A673 (cell line): ENCODE data around the gene C10orf95. TPM values are rescaled to one million over a fixed set of nuclear protein-coding genes. Genes with fewer than 3 reads are reported as not detected.
A peak's percentile ranks its signal among the peaks of the same experiment; 100 is the strongest.

Experiments used
- BruUV-seq: library from RNA; stranded (reverse); fragments of 400-500 nt; replicated peaks from 2 replicates; lab custom pipeline; 2021; lab: Mats Ljungman, UMichigan
- CTCF ChIA-PET: fragments of 300-600 bp; sonication (Branson Sonifier 250); formaldehyde crosslinking; loops from one replicate; lab custom pipeline; 2022; ENCODE audit warnings: antibody characterized with exemption; lab: Charles Lee
- POLR2A ChIA-PET: fragments of 300-600 bp; sonication (Branson Sonifier 250); formaldehyde crosslinking; loops from one replicate; lab custom pipeline; 2022; ENCODE audit warnings: antibody characterized with exemption; ENCODE audit not compliant: low non-redundant PET; lab: Charles Lee
- DNase-seq: peaks from one replicate; pipeline ENCODE4 v3.0.0-alpha.2; 2015; ENCODE audit warnings: low spot score
- H3K27ac ChIP-seq: fragments of 200-600 bp; sonication (generic); 2 replicates; pipeline ENCODE4 v1.5.1; 2016; ENCODE audit warnings: mixed run types, low read depth, mild to moderate bottlenecking, mixed read lengths, antibody characterized with exemption, low read length; ENCODE audit not compliant: poor library complexity, severe bottlenecking
- H3K27me3 ChIP-seq: fragments of 200-600 bp; sonication (generic); replicated peaks from 2 replicates; pipeline ENCODE4 v1.6.1; 2017; ENCODE audit warnings: mixed run types, low read depth, mild to moderate bottlenecking, mixed read lengths, antibody characterized with exemption, low read length; ENCODE audit not compliant: insufficient read depth, poor library complexity
- H3K36me3 ChIP-seq: fragments of 200-600 bp; sonication (generic); 2 replicates; pipeline ENCODE4 v1.6.1; 2016; ENCODE audit warnings: mixed run types, mild to moderate bottlenecking, mixed read lengths, antibody characterized with exemption, low read length; ENCODE audit not compliant: insufficient read depth, poor library complexity, severe bottlenecking
- H3K4me1 ChIP-seq: fragments of 200-600 bp; sonication (generic); 2 replicates; pipeline ENCODE4 v1.6.1; 2017; ENCODE audit warnings: mixed run types, mild to moderate bottlenecking, mixed read lengths, antibody characterized with exemption, low read length; ENCODE audit not compliant: insufficient read depth, poor library complexity, severe bottlenecking
- H3K4me3 ChIP-seq: fragments of 200-600 bp; sonication (generic); 2 replicates; pipeline ENCODE4 v1.5.1; 2016; ENCODE audit warnings: low read depth, mixed run types, mild to moderate bottlenecking, mixed read lengths, low read length; ENCODE audit not compliant: poor library complexity, severe bottlenecking
- H3K9me3 ChIP-seq: fragments of 200-600 bp; sonication (generic); 2 replicates; pipeline ENCODE4 v1.6.1; 2016; ENCODE audit warnings: mixed run types, low read depth, mild to moderate bottlenecking, mixed read lengths, antibody characterized with exemption, low read length; ENCODE audit not compliant: poor library complexity, severe bottlenecking
- EZH2 ChIP-seq: fragments of 200-600 bp; sonication (generic); IDR thresholded peaks from 2 replicates; pipeline ENCODE4 v1.6.1; 2017; ENCODE audit warnings: borderline replicate concordance, low read depth, mild to moderate bottlenecking, mixed read lengths, antibody characterized with exemption, low read length; ENCODE audit not compliant: poor library complexity, severe bottlenecking
- intact Hi-C: fragments of 100-400 bp; cut with micrococcal nuclease; formaldehyde crosslinking; loops from one replicate; pipeline ENCODE4 v1.10.0; 2022; ENCODE audit not compliant: unreplicated experiment
- total RNA-seq: library from RNA; stranded (reverse); gene quantifications from 2 replicates; pipeline ENCODE4 v1.2.3, GENCODE V29; 2021
- TF ChIP-seq, protein P1 (sequence below): fragments of 300-800, 200-600 bp; sonication (generic); conservative IDR thresholded peaks from 2 replicates; pipeline ENCODE4 v1.5.1; 2017; ENCODE audit warnings: low read depth, mild to moderate bottlenecking, antibody characterized with exemption, low read length, moderate library complexity, mixed read lengths

Gene C10orf95
- total RNA-seq, 1 experiment from 2014 or later = not detected

DNA sequence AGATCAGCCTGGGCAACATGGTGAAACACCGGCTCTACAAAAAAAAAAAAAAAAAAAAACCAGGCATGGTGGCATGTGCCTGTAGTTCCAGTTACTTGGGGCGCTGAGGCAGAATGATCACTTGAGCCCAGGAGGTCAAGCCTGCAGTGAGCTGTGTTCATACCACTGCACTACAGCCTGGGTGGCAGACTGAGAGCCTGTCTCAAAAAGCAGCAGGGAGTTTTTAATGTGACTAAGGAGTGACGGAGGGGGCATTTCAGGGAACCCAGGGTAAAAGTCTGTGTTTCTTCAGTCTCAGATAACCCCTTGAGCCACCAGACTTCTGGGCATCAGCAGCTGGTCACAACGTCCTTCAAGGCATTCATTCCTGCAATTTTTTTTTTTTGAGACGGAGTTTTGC, 2.2 kb upstream of the C10orf95 start:
- Histone ChIP-seq H3K9me3 (no peaks in the 10 kb centered on the region), H3K4me1 (peaks cover 6% of the 10 kb centered on the region), H3K4me3 (no peak overlapping the region), H3K27ac (no peak overlapping the region), H3K27me3 (no peaks in the 10 kb centered on the region), H3K36me3 (peaks cover 15% of the 10 kb centered on the region)
- CTCF ChIA-PET = no interaction called here
- intact Hi-C loops = no loop called here
- TF ChIP-seq, protein P1, sequence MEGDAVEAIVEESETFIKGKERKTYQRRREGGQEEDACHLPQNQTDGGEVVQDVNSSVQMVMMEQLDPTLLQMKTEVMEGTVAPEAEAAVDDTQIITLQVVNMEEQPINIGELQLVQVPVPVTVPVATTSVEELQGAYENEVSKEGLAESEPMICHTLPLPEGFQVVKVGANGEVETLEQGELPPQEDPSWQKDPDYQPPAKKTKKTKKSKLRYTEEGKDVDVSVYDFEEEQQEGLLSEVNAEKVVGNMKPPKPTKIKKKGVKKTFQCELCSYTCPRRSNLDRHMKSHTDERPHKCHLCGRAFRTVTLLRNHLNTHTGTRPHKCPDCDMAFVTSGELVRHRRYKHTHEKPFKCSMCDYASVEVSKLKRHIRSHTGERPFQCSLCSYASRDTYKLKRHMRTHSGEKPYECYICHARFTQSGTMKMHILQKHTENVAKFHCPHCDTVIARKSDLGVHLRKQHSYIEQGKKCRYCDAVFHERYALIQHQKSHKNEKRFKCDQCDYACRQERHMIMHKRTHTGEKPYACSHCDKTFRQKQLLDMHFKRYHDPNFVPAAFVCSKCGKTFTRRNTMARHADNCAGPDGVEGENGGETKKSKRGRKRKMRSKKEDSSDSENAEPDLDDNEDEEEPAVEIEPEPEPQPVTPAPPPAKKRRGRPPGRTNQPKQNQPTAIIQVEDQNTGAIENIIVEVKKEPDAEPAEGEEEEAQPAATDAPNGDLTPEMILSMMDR = no peak
- TF ChIP-seq EZH2 = no peak
- POLR2A ChIA-PET = interaction anchor here (0.6 kb wide), 1 partner anchor 8 kb away, joined by 7 read pairs; no protein-coding TSS in a partner anchor
- no peak for DNase-seq
- BruUV-seq = no TSS peak

DNA sequence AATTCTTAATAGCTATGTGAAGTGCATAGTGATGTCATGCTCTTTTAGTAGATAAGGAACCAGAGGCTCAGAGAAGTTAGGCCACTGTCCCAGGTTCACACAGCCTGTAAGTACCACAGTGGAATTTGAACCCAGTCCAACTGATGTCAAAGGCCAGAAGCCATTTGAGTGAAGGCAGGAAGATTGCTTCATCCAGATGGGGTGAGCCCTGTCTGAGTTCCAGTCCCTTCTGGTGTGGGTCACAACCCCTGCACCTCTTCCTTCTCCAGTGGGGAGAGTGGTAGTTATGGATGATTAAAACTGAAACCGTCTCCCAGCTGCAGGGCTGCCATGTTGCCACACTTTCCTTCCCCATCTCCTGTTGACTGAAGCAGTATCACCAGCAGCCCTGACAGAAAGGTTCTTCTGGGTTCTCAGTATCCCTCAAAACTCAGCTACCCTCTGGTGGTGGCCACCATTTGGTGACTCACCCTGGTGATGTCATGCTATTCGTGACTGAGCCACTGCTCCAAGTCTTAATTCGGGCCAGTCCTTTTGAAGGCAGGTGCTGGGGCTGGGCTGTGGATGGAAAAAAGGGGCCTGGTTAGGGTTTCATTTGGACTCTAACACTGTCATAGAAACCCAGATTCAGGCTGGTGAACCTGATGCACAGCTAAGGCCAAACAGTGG, 1.5 kb upstream of the C10orf95 start:
- intact Hi-C loops = no loop called here
- Histone ChIP-seq H3K36me3 (peaks cover 15% of the 10 kb centered on the region), H3K4me3 (no peak overlapping the region), H3K9me3 (no peaks in the 10 kb centered on the region), H3K27ac (no peak overlapping the region), H3K27me3 (no peaks in the 10 kb centered on the region), H3K4me1 (peaks cover 6% of the 10 kb centered on the region)
- DNase-seq = peak; percentile 53
- CTCF ChIA-PET = no interaction called here
- no TSS peak for BruUV-seq
- TF ChIP-seq EZH2 = no peak
- TF ChIP-seq, protein P1 = no peak
- POLR2A ChIA-PET = no interaction called here

DNA sequence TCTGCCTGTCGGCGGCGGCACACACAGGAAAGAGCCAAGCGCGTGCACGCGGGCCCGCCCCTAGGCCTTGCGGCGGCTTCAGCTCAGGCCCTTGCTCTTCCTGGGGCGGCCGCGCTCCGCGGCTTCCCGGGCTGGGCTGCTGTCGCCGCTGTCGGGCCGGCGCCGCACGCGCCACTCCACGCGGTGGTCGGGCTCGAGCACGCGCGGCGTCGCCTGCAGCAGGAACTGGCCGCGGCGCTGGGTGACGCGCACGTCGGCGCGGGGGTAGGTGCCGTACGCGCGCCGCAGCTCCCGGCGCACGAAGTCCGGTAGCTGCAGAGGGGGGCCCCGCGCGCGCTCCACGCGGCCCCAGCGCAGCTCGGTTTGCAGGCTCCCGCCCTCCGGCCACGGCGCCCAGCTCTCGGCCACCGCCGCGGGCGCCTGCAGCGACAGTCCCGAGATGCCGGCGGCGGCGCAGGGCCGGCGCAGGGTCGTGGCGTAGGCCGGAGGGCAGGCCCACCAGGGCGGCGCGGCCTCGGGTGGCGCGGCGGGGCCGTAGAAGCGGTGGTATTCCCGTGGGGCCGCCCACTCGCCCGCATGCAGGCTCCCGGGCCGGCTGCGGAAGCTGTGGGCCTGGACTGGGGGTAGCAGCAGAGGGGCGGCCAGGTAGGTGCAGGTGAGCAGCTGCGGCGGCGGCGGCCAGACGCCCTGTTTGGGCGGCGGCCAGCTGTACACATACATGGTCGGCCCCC, 804 bp downstream of the C10orf95 start:
- H3K27me3 ChIP-seq = no peaks in the 10 kb centered on the region
- ChIA-PET CTCF (no interaction called here), POLR2A (interaction anchor here (0.7 kb wide), 1 partner anchor 18 kb away, joined by 4 read pairs; the partner anchor contains the start of gene CUEDC2)
- H3K4me3 ChIP-seq = peak overlapping the region; percentile 89
- peak; percentile 93 for DNase-seq
- TF ChIP-seq, protein P1 = no peak
- TF ChIP-seq EZH2 = no peak
- H3K4me1 ChIP-seq = peaks cover 6% of the 10 kb centered on the region
- peak overlapping the region; percentile 82 for H3K27ac ChIP-seq
- peaks cover 12% of the 10 kb centered on the region for H3K36me3 ChIP-seq
- BruUV-seq = no TSS peak
- H3K9me3 ChIP-seq = no peaks in the 10 kb centered on the region
- intact Hi-C loops = no loop called here
